RCC 7860 (cell line): Measurements from ENCODE around the gene ARHGEF18.
"Not testable (repeated sequence)": the region's sequence is repeated elsewhere in the genome, so short reads cannot be mapped to it uniquely, and the experiment has no call there.

Source experiments
- DNase-seq: peaks from one replicate; pipeline ENCODE4 v3.0.0-alpha.2; 2015; ENCODE audit warnings: low spot score
- FAIRE-seq: peaks from 2 replicates; lab custom pipeline; 2012; peaks lifted over from hg19 to GRCh38; lab: Jason Lieb, UNC

The ARHGEF18 gene

DNA sequence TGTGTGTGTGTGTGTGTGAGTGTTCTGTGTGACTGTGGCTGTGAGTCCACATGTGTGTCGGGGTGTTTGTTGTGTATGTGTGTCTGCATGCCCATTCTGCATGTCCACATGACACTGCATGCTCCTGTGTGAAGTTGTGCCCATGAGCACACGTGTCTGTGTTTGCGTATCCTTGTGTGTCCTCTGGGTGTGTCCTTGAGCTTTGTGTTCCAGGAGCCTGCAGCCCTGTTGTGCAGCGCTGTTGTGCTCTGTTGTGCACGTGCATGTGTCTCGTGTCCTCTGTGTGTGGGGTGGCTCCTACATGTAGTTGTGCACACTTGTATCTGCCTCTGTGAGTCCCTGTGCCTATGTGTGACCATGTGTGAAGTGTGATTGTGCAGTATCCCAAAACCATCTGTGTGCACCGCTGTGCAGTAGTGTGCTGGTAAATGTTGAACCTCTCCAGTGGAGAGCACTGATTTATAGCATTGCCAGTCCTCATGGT, 2.2 kb upstream of the ARHGEF18 start:
- DNase-seq (no peak), FAIRE-seq (no peak)

DNA sequence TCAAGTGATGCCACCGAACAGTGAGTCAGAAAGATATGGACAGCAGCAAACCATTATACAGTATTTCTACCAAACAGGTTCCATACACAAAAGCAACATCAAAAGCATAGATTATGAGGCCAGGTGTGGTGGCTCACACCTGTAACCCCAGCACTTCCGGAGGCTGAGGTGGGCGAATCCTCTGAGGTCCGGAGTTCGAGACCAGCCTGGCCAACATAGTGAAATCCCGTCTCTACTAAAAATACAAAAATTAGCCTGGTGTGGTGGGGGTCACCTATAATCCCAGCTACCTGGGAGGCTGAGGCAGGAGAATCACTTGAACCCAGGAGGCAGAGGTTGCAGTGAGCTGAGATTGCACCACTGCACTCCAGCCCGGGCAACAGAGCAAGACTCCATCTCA, 1.7 kb upstream of the ARHGEF18 start:
- not testable (repeated sequence) for DNase-seq, FAIRE-seq

DNA sequence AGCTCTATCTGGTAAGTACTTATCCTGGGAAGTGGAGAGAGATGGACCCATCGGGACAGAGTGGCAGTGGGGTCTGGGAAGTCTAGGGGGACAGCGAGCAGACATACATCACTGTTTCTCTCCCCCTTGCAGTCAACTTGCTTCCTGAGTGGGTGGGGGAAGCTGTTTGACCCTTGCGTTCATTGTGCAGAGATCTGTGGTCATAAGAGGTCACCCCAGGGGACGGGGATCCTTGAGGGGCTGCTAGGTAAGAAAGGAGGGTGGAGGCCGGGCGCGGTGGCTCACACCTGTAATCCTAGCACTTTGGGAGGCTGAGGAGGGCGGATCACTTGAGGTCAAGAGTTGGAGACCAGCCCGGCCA, 474 bp downstream of the ARHGEF18 start:
- FAIRE-seq (no peak), DNase-seq (no peak)

DNA sequence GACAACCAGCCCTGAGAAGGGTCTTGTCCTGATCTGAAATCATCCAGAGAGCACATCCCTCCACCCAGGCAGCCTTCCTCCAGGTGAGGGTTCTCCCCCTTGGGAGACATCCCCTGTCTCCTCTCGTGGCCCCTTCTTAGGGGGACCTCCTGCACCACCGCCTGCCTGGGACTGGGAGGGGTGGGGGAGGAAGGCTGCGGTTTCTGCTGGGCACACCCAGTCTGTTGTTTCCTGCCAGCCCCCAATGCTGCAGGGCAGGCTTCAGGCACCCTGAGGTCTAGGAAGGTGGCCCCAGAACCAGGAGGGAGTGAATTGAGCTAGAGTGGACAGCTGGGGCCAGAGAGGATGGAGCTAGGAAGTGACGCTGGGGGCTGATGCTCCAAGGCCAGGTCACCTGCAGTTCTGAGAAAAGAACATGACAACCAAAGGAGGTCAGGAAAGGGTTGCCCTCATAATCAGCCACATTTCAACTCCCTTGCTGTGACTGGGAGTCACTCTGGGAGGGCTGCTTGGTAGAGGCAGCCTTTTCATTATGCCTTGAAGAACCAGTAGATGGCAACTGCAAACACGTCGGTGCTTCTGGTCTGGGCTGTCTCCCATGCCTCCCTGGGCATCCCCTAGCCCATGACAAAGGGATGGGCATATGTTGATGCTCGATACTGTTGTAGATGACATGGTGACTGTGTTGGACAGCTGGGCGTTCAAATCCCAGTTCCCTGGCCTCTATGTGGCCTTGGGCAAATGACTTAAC, 1.4 kb downstream of the ARHGEF18 start:
- DNase-seq (no peak), FAIRE-seq (no peak)

DNA sequence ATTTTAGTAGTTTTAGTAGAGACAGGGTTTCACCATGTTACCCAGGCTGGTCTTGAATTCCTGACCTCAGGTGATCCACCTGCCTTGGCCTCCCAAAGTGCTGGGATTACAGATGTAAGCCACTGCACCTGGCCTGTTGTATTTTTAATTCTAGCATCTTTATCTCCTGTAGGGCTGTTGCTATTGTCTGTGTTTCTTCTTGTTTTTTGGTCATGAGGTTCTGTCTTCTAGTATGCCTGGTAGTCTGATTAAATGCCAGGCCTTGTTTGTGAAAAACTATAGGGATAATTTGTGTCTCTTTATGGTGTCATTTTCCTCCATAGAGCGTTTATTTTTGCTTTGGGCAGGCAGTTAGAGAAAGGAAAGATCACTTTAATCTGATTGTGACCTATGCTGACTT, 3.1 kb downstream of the ARHGEF18 start:
- DNase-seq (no peak), FAIRE-seq (no peak)

DNA sequence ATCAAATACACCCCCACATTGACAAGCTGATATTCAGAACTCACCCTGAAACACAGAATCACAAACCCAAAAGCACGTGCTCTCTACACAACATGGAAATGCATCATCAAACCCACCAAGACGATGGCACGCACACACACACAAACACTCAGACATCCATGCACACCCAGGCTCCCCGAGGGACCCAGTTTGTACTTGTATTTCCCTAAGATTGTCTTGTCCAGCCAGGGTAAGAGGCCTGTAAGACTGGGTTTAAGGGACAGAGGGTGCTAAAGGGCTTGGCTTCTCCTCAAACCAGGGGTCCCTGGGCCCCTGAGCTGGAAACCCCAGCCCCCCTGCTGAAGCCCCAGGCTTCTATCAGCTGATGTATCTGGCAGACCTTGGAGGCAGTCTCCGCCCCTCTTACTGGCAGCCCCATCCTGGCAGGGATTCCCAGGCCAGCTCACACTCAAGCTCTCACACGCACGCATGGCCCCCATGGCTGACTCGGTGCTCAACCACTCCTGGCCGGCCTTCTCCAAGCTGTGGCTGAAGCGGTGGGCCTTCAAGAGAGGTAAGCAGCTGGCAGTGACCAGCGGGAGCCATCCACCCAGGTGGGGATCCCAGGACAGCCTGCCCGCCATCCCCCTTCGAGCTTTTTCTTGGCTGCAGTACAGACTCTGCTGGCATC, 6.5 kb downstream of the ARHGEF18 start:
- DNase-seq, result no peak
- no peak for FAIRE-seq

DNA sequence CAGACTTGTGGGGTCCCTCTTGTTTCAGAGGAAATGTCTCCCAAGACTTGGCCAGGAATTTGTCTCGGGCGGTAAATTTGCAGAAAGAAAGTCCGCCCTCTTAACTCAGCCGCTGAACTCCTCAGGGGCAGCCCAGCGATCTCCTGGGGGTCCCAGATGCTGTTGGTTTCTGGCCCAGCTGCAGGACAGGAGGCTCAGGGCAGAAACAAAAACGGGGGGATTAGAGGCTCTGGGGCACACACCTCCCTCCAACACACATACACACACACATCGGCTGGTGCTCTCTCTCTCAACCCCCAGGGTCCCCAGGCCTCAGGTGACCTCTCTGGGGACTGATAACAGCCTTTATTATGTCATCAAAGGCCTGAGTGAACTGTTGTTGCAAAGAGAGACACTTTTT, 7.1 kb downstream of the ARHGEF18 start:
- DNase-seq, result no peak
- no peak for FAIRE-seq

DNA sequence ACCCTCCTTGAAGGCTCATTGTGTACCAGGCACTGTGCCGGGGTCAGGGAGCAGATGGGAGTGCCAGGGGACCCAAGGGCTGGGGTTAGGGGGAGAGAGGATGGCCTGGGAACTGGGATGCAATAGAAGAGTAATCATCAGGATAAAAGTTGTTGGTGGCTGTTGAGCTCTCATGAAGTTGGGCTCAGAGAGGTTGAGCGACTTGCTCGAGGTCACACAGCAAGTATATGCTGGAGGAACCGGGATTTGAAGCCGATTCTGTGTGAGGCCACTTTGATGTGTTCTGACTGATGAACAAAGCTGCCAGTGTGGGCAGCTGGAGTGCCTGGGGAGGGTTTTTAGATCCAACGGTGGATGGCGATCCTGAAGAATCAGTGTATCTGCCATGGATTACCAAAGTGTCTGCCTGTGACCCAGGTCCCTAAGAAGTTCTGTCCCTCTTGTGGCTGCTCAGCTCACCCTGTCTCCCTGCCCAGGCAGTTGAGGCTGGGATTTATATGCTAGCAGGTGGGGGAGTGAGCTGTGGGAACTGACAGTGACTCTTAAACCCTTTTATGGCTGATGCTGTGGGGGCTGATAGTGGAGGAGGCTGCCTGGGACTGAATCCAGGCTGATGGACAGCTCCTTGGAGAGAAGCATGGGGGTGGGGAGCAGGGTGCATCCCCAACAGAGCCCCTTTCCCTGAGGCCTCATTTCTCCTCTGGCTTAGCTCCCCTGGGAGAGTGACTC, 8.3 kb downstream of the ARHGEF18 start:
- no peak for FAIRE-seq
- DNase-seq, result no peak

DNA sequence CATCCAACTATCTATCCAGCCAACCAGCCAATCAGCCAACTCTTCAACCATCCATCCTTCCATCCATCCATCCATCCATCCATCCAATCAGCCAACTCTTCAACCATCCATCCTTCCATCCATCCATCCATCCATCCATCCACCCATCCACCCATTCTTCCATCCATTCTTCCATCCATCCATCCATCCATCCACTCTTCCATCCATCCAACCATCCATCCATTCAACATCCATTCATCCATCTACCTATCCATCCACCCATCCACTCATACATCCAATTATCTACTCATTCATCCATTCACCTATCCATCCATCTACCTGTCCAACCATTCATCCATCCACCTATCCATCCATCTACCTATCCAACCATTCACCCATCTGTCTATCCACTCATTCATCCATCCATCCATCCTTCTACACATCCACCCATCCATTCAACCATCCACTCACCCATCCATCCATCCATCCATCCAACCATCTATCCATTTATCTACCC, 9.4 kb downstream of the ARHGEF18 start:
- FAIRE-seq (no peak), DNase-seq (no peak)

DNA sequence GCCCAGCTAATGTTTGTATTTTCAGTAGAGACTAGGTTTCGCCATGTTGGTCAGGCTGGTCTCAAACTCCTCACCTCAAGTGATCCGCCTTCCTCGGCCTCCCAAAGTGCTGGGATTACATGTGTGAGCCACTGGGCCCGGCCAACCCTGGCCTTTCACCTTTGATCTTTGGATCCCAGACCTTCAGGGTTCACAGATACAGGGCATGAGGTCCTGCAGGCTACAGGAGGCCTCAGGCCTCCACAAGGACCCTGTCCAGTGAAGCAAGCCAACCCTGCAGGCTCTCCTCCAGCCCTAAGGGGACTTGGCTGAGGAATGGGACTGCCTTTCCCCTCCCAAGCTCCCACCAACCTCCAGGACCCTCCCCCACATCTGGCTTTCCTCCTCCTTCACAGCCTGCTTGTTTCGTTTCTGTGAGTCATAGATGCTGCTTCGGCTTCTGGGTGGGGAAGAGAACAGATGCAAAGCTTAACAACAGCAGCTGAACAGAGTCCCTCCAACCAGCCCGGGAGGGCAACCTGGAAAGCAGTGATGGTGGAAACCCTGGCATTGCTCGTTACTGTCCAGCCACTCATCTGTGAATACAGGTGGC, 11.8 kb downstream of the ARHGEF18 start:
- DNase-seq (no peak), FAIRE-seq (no peak)

DNA sequence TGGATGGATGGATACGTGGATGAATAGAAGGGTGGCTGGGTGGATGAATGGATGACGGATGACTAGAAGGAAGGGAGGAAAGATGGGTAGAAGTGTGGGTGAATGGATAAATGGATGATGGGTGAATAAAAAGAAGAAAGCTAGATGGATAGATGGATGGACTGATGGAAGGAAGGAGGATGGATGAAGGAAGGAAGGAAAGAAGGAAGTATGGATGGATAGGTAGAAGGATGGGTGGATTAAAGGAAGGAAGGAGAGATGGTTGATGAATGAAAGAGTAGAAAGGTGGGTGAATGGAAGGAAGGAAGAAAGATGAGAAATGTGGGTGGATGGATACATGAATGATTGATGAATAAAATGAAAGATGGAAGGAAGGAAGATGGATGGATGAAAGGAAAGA, 14.5 kb downstream of the ARHGEF18 start:
- DNase-seq (no peak), FAIRE-seq (no peak)

DNA sequence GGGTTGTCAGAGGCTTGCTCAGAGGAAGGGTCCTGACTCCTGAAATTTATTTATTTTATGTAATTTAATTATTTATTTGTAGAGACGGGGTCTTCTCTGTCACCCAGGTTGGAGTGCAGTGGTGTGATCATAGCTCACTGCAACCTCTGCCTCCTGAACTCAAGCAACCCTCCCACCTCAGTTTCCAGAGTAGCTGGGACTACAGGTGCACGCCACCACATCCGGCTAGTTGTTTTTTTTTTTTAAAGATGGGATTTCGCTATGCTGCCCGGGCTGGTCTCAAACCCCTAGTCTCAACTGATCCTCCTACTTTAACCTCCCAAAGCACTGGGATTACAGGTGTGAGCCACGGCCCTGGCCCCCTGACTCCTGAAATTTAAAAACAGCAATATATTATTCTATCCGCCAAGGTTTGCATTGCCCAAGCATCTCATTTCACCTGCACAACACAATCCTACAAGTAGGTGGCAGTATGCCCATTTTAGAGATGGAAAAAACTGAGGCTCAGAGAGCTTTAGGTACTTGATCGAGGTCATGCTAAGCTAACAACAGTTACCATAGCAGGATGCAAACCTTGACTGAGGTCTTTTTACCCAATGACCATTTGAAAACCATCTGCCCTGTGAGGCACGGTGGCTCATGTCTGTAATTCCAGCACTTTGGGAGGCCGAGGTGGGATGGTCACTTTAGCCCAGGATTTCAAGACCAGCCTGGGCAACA, 18.1 kb downstream of the ARHGEF18 start:
- DNase-seq (peak; percentile 58), FAIRE-seq (no peak)

DNA sequence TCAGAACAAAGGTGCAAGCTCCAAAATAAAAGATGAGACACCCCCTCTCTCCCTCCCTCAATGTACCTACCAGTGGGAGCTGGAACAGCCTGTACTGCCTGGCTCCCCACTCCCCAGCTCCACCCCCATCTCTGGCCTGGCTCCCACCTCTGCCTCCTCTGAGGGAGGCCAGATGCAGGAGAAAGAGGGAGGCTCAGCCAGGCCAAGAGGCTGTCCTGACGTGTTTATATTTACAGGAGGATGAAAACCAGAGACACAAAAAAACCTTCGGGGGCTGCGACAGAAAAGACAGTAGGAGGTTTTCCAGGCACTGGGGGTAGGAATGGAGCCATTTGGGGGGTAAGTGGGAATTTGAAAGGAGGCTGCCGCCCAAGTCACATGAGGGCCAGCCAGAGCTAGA, 19.7 kb downstream of the ARHGEF18 start:
- DNase-seq (no peak), FAIRE-seq (no peak)

DNA sequence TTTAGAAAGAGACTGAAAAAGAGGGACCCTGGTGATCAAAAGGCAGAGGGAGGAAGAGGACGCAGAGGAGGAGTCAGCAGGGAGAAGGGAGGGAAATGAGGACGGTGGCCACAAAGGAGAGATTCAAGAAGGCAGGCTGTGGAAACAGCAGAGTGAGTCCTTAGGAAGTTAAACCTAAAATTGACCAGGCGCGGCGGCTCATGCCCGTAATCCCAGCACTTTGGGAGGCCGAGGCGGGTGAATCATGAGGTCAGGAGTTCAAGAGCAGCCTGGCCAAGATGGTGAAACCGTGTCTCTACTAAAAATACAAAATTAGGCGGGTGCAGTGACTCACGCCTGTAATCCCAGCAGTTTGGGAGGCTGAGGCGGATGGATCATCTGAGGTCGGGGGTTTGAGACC, 20.1 kb downstream of the ARHGEF18 start:
- peak; percentile 16 for DNase-seq
- not testable (repeated sequence) for FAIRE-seq

DNA sequence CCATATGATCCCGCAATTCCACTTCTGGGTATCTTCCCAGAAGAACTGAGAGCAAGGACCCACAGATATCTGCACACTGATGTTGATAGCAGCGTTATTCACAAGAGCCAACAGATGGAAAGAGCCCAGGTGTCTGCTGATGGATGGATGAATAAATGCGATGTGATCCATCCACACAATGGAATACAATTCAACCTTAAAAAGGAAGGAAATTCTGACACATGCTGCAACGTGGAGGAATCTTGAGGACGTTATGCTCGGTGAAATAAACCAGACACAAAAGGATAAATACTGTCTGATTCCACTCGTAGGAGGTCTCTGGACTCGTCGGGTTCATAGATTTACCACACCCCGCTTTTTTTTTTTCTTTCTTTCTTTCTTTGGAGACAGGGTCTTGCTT, 21.8 kb downstream of the ARHGEF18 start:
- DNase-seq (no peak), FAIRE-seq (no peak)

DNA sequence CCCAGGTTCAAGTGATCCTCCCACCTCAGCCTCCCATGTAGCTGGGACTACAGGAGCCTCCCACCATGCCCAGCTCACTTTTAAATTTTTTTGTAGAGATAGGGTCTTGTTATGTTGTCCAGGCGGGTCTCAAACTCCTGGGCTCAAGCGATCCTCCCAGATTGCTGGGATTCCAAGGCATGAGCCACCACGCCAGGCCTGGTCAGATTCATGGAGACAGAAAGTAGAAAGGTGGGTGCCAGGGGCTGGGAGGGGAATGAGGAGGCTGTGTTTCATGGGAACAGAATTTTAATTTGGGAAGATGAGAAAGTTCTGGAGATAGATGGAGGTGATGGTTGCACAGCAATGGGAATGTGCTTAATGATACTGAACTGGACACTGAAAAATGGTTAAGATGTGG, 22.3 kb downstream of the ARHGEF18 start:
- no peak for FAIRE-seq
- no peak for DNase-seq

DNA sequence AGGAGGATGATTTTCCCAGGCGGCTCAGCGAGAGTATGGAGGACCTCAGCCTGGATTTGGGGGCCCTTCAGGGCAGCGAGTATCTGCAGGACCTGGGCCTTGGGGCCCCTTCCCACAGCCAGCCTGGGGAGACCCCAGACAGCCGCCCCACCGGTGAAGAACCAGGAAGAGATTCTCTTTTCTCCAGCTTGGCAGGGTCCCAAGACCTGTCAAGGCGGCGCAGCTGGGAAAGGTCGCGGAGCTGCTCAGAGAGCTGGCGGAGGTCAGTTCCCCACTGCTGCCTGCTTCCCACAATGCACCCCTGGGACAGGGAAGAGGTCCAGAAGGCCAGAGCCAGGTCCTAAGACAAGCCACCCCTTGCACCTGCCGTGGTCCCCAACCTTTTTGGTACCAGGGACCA, 24.1 kb downstream of the ARHGEF18 start:
- FAIRE-seq, result no peak

DNA sequence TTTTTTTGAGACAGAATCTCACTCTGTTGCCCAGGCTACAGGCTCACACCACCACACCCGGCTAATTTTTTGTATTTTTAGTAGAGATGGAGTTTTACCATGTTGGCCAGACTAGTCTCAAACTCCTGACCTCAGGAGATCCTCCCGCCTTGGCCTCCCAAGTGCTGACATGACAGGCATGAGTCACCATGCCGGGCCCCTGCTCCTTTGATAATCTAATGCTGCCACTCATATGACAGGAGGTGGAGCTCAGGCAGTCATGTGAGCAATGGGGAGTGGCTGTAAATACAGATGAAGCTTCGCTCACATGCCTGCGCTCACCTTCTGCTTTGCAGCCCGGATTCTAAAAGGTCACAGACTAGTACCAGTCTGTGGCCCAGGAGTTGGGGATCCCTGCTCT, 25.1 kb downstream of the ARHGEF18 start:
- FAIRE-seq (no peak), DNase-seq (no peak)

More for the DNA sequence above, 24.1 kb downstream of the ARHGEF18 start:
- no peak for DNase-seq

DNA sequence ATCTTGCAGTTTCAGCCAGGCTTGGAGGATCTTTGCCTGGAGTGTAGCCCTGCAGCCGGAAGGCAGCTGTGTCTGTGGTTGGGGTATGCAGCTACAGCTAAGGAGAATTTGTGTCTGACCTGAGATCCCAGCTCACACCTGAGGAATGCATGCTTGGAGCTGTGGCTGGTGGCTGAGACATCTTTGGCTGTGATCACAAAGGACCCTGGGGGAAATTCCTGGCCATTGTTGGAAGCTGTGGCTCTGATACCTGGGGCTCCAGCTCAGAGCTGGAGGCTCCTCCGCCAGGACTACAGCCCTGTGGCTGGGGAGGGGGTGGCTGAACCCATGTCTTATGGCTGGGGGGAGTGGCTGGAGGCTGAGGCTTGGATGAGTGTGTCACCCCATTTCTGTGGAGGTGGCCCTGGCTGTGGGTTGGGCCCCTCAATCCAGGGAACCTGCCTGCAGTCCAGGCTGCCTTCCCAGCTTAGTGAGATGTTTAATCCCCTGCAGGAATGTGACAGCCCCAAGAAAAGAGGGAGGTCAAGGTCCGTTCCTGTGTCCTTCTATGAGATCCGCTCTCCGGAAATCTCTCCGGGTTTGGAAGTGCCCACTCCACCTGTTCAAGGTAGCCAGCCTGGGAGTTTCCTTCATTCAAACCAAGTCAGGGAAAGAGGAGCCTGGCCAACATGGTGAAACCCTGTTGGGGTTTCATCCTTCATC, 27.6 kb downstream of the ARHGEF18 start:
- FAIRE-seq (no peak), DNase-seq (no peak)

DNA sequence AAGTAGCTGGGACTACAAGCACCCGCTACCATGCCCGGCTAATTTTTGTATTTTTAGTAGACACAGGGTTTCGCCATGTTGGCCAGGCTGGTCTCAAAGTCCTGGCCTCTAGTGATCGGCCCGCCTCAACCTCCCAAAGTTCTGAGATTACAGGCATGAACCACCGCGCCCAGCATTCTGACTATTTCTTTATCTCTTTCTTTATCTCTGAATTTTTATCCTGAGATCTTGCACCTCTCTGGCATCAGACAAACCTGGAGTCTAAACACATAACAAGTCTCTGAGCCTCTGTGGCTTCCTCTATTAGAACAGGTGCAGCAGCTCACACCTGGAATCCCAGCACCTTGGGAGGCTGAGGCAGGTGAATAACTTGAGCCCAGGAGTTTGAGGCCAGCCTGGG, 28.5 kb downstream of the ARHGEF18 start:
- no peak for DNase-seq
- FAIRE-seq, result no peak
